ENCODE measurements around the gene ARHGAP44.

Gene ARHGAP44

GRCh38 chr17:12899604-12900003 is 110.3 kb downstream of the ARHGAP44 start:
- no peak for DNase-seq

GRCh38 chr17:12900474-12900873 is 111.2 kb downstream of the ARHGAP44 start:
- DNase-seq: no peak

GRCh38 chr17:12902046-12902445 is 112.7 kb downstream of the ARHGAP44 start:
- no peak for DNase-seq

GRCh38 chr17:12907477-12907876 is 118.2 kb downstream of the ARHGAP44 start:
- DNase-seq: no peak

GRCh38 chr17:12909046-12909445 is 119.7 kb downstream of the ARHGAP44 start:
- no peak for DNase-seq

- DNase-seq: no peak
Measured at GRCh38 chr17:12909511-12909910, 120.2 kb downstream of the ARHGAP44 start.

GRCh38 chr17:12911239-12911638 is 121.9 kb downstream of the ARHGAP44 start:
- no peak for DNase-seq

GRCh38 chr17:12917399-12917798 is 128.1 kb downstream of the ARHGAP44 start:
- DNase-seq: no peak

- DNase-seq: no peak
Measured at GRCh38 chr17:12918142-12918541, 128.8 kb downstream of the ARHGAP44 start.

GRCh38 chr17:12922120-12922519 is 132.8 kb downstream of the ARHGAP44 start:
- DNase-seq: no peak

- DNase-seq: no peak
Measured at GRCh38 chr17:12924614-12925013, 135.3 kb downstream of the ARHGAP44 start.

GRCh38 chr17:12927001-12927400 is 137.7 kb downstream of the ARHGAP44 start:
- DNase-seq: no peak

- DNase-seq: no peak
Measured at GRCh38 chr17:12927541-12928425, 138.5 kb downstream of the ARHGAP44 start.

GRCh38 chr17:12928736-12929135 is 139.4 kb downstream of the ARHGAP44 start:
- DNase-seq: no peak

GRCh38 chr17:12936501-12936900 is 147.2 kb downstream of the ARHGAP44 start:
- DNase-seq: no peak

GRCh38 chr17:12940699-12941098 is 151.4 kb downstream of the ARHGAP44 start:
- no peak for DNase-seq

GRCh38 chr17:12947047-12947446 is 157.7 kb downstream of the ARHGAP44 start:
- DNase-seq: no peak

- no peak for DNase-seq
Measured at GRCh38 chr17:12952012-12952411, 162.7 kb downstream of the ARHGAP44 start.

- DNase-seq: no peak
Measured at GRCh38 chr17:12953156-12953555, 163.9 kb downstream of the ARHGAP44 start.

GRCh38 chr17:12955521-12955920 is 166.2 kb downstream of the ARHGAP44 start:
- no peak for DNase-seq

- no peak for DNase-seq
Measured at GRCh38 chr17:12958786-12959185, 169.5 kb downstream of the ARHGAP44 start.

- DNase-seq: no peak
Measured at GRCh38 chr17:12959441-12959840, 170.1 kb downstream of the ARHGAP44 start.

- no peak for DNase-seq
Measured at GRCh38 chr17:12961655-12962054, 172.4 kb downstream of the ARHGAP44 start.

- no peak for DNase-seq
Measured at GRCh38 chr17:12963505-12963904, 174.2 kb downstream of the ARHGAP44 start.

GRCh38 chr17:12964162-12964561 is 174.9 kb downstream of the ARHGAP44 start:
- DNase-seq: no peak
